Fibroblast of mammary gland (primary cell): Measurements from ENCODE around the gene MARCHF9.
A peak's percentile ranks its signal among the peaks of the same experiment; 100 is the strongest.

ENCODE experiments used
- DNase-seq: peaks from one replicate; pipeline ENCODE4 v3.0.0-alpha.2; 2010; ENCODE audit warnings: low read depth
- H3K4me3 ChIP-seq: 2 replicates; pipeline ENCODE4 v1.5.1; 2011; ENCODE audit warnings: low read depth, mild to moderate bottlenecking, low read length, moderate library complexity; ENCODE audit not compliant: control insufficient read depth
- CTCF ChIP-seq: conservative IDR thresholded peaks from 2 replicates; pipeline ENCODE4 v1.5.1; 2011; ENCODE audit warnings: low read depth, low read length, inconsistent platforms; ENCODE audit not compliant: control insufficient read depth, insufficient read depth

MARCHF9 gene

GRCh38 chr12:57775044-57775443 is 20.1 kb downstream of the MARCHF9 start:
- no peak overlapping the region for H3K4me3 ChIP-seq
- TF ChIP-seq CTCF, result no peak
- DNase-seq, result no peak

GRCh38 chr12:57775563-57776246 is 20.8 kb downstream of the MARCHF9 start:
- no peak overlapping the region for H3K4me3 ChIP-seq
- TF ChIP-seq CTCF, result no peak
- DNase-seq, result no peak

- no peak for TF ChIP-seq CTCF
- H3K4me3 ChIP-seq, result no peak overlapping the region
- no peak for DNase-seq
Measured at GRCh38 chr12:57776247-57776587, 21.3 kb downstream of the MARCHF9 start.

- no peak for TF ChIP-seq CTCF
- H3K4me3 ChIP-seq, result no peak overlapping the region
- DNase-seq, result no peak
Measured at GRCh38 chr12:57777367-57777766, 22.5 kb downstream of the MARCHF9 start.

- no peak for TF ChIP-seq CTCF
- DNase-seq, result no peak
- no peak overlapping the region for H3K4me3 ChIP-seq
Measured at GRCh38 chr12:57777911-57778310, 23.0 kb downstream of the MARCHF9 start.

GRCh38 chr12:57779736-57780135 is 24.8 kb downstream of the MARCHF9 start:
- no peak overlapping the region for H3K4me3 ChIP-seq
- no peak for TF ChIP-seq CTCF
- peak; percentile 47 for DNase-seq
